OCI-LY1 (cell line): ENCODE data around the gene SPACA5.

Source experiments
- H2AFZ ChIP-seq: fragments of 200-600 bp; sonication (generic), shearing (Covaris generic); 2 replicates; pipeline ENCODE4 v1.6.0; 2014; ENCODE audit warnings: antibody characterized with exemption, mild to moderate bottlenecking, low read length
- H3F3A ChIP-seq: fragments of 200-600 bp; sonication (generic), shearing (Covaris generic); 2 replicates; pipeline ENCODE4 v1.6.0; 2014; ENCODE audit warnings: mild to moderate bottlenecking, antibody characterized with exemption, low read length, moderate library complexity; ENCODE audit not compliant: insufficient read depth
- H3K27ac ChIP-seq: fragments of 200-600 bp; sonication (generic); 2 replicates; pipeline ENCODE4 v1.5.1; 2014; ENCODE audit warnings: low read length, mixed run types, mild to moderate bottlenecking, low read depth; ENCODE audit not compliant: poor library complexity, severe bottlenecking
- H3K27me3 ChIP-seq: fragments of 200-600 bp; sonication (generic); 2 replicates; pipeline ENCODE4 v1.6.0; 2014; ENCODE audit warnings: antibody characterized with exemption, mild to moderate bottlenecking, low read length, moderate library complexity; ENCODE audit not compliant: insufficient read depth
- H3K36me3 ChIP-seq: fragments of 200-600 bp; sonication (generic); 2 replicates; pipeline ENCODE4 v1.6.1; 2014; ENCODE audit warnings: mild to moderate bottlenecking, antibody characterized with exemption, low read length, moderate library complexity, mixed read lengths; ENCODE audit not compliant: insufficient read depth
- H3K4me1 ChIP-seq: fragments of 200-600 bp; sonication (generic); 2 replicates; pipeline ENCODE4 v1.5.1; 2014; ENCODE audit warnings: mild to moderate bottlenecking, low read length, moderate library complexity; ENCODE audit not compliant: insufficient read depth, severe bottlenecking
- H3K4me2 ChIP-seq: fragments of 200-600 bp; sonication (generic), shearing (Covaris generic); 2 replicates; pipeline ENCODE4 v1.6.1; 2014; ENCODE audit warnings: low read length
- H3K4me3 ChIP-seq: fragments of 200-600 bp; sonication (generic); 2 replicates; pipeline ENCODE4 v1.5.1; 2014; ENCODE audit warnings: low read length, low read depth, mild to moderate bottlenecking, mixed read lengths; ENCODE audit not compliant: poor library complexity, severe bottlenecking
- H3K79me2 ChIP-seq: fragments of 200-600 bp; shearing (Covaris generic); 2 replicates; pipeline ENCODE4 v1.6.1; 2016; ENCODE audit warnings: mixed run types, low read length, mixed read lengths; ENCODE audit not compliant: insufficient read depth
- H3K9ac ChIP-seq: fragments of 200-600 bp; sonication (generic), shearing (Covaris generic); 2 replicates; pipeline ENCODE4 v1.6.1; 2014; ENCODE audit warnings: mild to moderate bottlenecking, low read length, mixed read lengths
- H3K9me2 ChIP-seq: fragments of 200-600 bp; sonication (generic), shearing (Covaris generic); 2 replicates; pipeline ENCODE4 v1.6.1; 2014; ENCODE audit warnings: low read depth, mild to moderate bottlenecking, low read length, mixed read lengths
- H3K9me3 ChIP-seq: fragments of 200-600 bp; shearing (Covaris generic); 2 replicates; pipeline ENCODE4 v1.6.1; 2014; ENCODE audit warnings: low read length, mixed read lengths
- H4K20me1 ChIP-seq: fragments of 200-600 bp; sonication (generic), shearing (Covaris generic); 2 replicates; pipeline ENCODE4 v1.6.0; 2016; ENCODE audit warnings: mild to moderate bottlenecking, low read length; ENCODE audit not compliant: insufficient read depth
- CTCF ChIP-seq: fragments of 200-600 bp; sonication (generic), shearing (Covaris generic); IDR thresholded peaks from 2 replicates; pipeline ENCODE4 v1.5.1; 2017; ENCODE audit warnings: mild to moderate bottlenecking, antibody characterized with exemption, low read length, moderate library complexity, mixed read lengths
- EZH2 ChIP-seq: fragments of 200-600 bp; sonication (generic), shearing (Covaris generic); IDR thresholded peaks from 2 replicates; pipeline ENCODE4 v1.8.0; 2017; ENCODE audit warnings: borderline replicate concordance, mixed run types, mild to moderate bottlenecking, antibody characterized with exemption, low read length, moderate library complexity, mixed read lengths

Gene SPACA5

GRCh38 chrX:48046846-48047245 is 40.1 kb downstream of the SPACA5 start:
- H3K79me2 ChIP-seq, result no peaks in the 10 kb centered on the region
- no peaks in the 10 kb centered on the region for H3F3A ChIP-seq
- H3K9me2 ChIP-seq, result no peaks in the 10 kb centered on the region
- no peaks in the 10 kb centered on the region for H3K9me3 ChIP-seq
- no peak overlapping the region for H3K4me3 ChIP-seq
- H3K4me1 ChIP-seq, result no peaks in the 10 kb centered on the region
- H3K36me3 ChIP-seq, result no peaks in the 10 kb centered on the region
- H4K20me1 ChIP-seq, result no peaks in the 10 kb centered on the region
- H2AFZ ChIP-seq, result no peak overlapping the region
- H3K4me2 ChIP-seq, result no peak overlapping the region
- H3K27ac ChIP-seq, result no peak overlapping the region
- H3K27me3 ChIP-seq, result no peaks in the 10 kb centered on the region
- no peak for TF ChIP-seq EZH2
- TF ChIP-seq CTCF, result no peak
- no peak overlapping the region for H3K9ac ChIP-seq

GRCh38 chrX:48058621-48059295 is 52.0 kb downstream of the SPACA5 start:
- H3K79me2 ChIP-seq, result no peaks in the 10 kb centered on the region
- TF ChIP-seq CTCF, result no peak
- no peak for TF ChIP-seq EZH2
- H3K9me2 ChIP-seq, result no peaks in the 10 kb centered on the region
- H3K9me3 ChIP-seq, result no peaks in the 10 kb centered on the region
- H3K4me2 ChIP-seq, result no peak overlapping the region
- no peak overlapping the region for H2AFZ ChIP-seq
- H3K36me3 ChIP-seq, result no peaks in the 10 kb centered on the region
- no peak overlapping the region for H3K4me3 ChIP-seq
- no peaks in the 10 kb centered on the region for H4K20me1 ChIP-seq
- no peaks in the 10 kb centered on the region for H3F3A ChIP-seq
- H3K27me3 ChIP-seq, result no peaks in the 10 kb centered on the region
- no peaks in the 10 kb centered on the region for H3K4me1 ChIP-seq
- H3K9ac ChIP-seq, result no peak overlapping the region
- H3K27ac ChIP-seq, result no peak overlapping the region

- TF ChIP-seq EZH2 (no peak), CTCF (no peak)
- H2AFZ ChIP-seq, result no peak overlapping the region
- H3K9me3 ChIP-seq, result no peaks in the 10 kb centered on the region
Observed at GRCh38 chrX:48059296-48059639, 52.5 kb downstream of the SPACA5 start.

More at GRCh38 chrX:48059296-48059639, 52.5 kb downstream of the SPACA5 start:
- Histone ChIP-seq H3K9ac (no peak overlapping the region), H3K36me3 (no peaks in the 10 kb centered on the region), H3K4me3 (no peak overlapping the region), H3K4me2 (no peak overlapping the region), H4K20me1 (no peaks in the 10 kb centered on the region), H3K4me1 (no peaks in the 10 kb centered on the region), H3K79me2 (no peaks in the 10 kb centered on the region), H3K27me3 (no peaks in the 10 kb centered on the region), H3K9me2 (no peaks in the 10 kb centered on the region), H3K27ac (no peak overlapping the region), H3F3A (no peaks in the 10 kb centered on the region)
